Endothelial cell of umbilical vein (primary cell): ENCODE measurements around the gene RAP1GAP2. TPM values are rescaled to one million over a fixed set of nuclear protein-coding genes. Genes with fewer than 3 reads are reported as not detected.

Experiments
- BruUV-seq: library from RNA; stranded (reverse); fragments of 400-500 nt; replicated peaks from 2 replicates; lab custom pipeline; 2021; lab: Mats Ljungman, UMichigan
- CTCF ChIA-PET: fragments of 300-600, 350-600 bp; sonication (Branson Sonifier 250); formaldehyde crosslinking; loops from one replicate; lab custom pipeline; 2021; ENCODE audit warnings: antibody characterized with exemption, inconsistent platforms; lab: Charles Lee
- POLR2A ChIA-PET: fragments of 300-600, 350-600 bp; sonication (Branson Sonifier 250); formaldehyde crosslinking; loops from one replicate; lab custom pipeline; 2021; ENCODE audit warnings: antibody characterized with exemption, inconsistent platforms; lab: Charles Lee
- DNase-seq: peaks from one replicate; pipeline ENCODE4 v3.0.0-alpha.2; 2011; ENCODE audit warnings: low read depth, low spot score
- FAIRE-seq: peaks from 2 replicates; lab custom pipeline; 2011; peaks lifted over from hg19 to GRCh38; lab: Jason Lieb, UNC
- H2AFZ ChIP-seq: 2 replicates; pipeline ENCODE4 v1.6.0; 2012; ENCODE audit warnings: low read depth, low read length, control low read depth, inconsistent platforms
- H3K27ac ChIP-seq: 2 replicates; pipeline ENCODE4 v1.5.1; 2011; ENCODE audit warnings: low read depth, mild to moderate bottlenecking, control low read depth, low read length, moderate library complexity; ENCODE audit not compliant: insufficient read depth
- H3K27me3 ChIP-seq, 2 experiments: 2 replicates each; pipeline versions ENCODE4 v1.6.0 to v1.6.1; 2011; ENCODE audit warnings: low read length in 2 of 2, mixed read lengths in 1 of 2; ENCODE audit not compliant: control insufficient read depth in 2 of 2, insufficient read depth in 2 of 2
- H3K36me3 ChIP-seq, 2 experiments: 2 replicates in 1 of 2; 3 replicates in 1 of 2; pipeline ENCODE4 v1.5.1; 2011; ENCODE audit warnings: low read length in 2 of 2, mild to moderate bottlenecking in 1 of 2, moderate library complexity in 1 of 2; ENCODE audit not compliant: control insufficient read depth in 2 of 2, insufficient read depth in 2 of 2; ENCODE audit errors: extremely low read depth in 1 of 2
- H3K4me1 ChIP-seq: 3 replicates; pipeline ENCODE4 v1.5.1; 2011; ENCODE audit warnings: mild to moderate bottlenecking, low read length; ENCODE audit not compliant: control insufficient read depth, insufficient read depth; ENCODE audit errors: extremely low read depth
- H3K4me2 ChIP-seq: 2 replicates; pipeline ENCODE4 v1.6.1; 2011; ENCODE audit warnings: low read length, control low read depth, mixed read lengths; ENCODE audit not compliant: insufficient read depth
- H3K4me3 ChIP-seq, 3 experiments: fragments of 200-600 bp in 1 of 3; sonication (generic), shearing (Covaris generic) in 1 of 3; replicated peaks in 1 of 3; 2 replicates each; pipeline ENCODE4 v1.5.1; 2011 to 2016; ENCODE audit warnings: control low read depth in 3 of 3, low read length in 3 of 3, mild to moderate bottlenecking in 2 of 3, inconsistent platforms in 1 of 3, low read depth in 1 of 3, moderate library complexity in 1 of 3; ENCODE audit not compliant: insufficient read depth in 1 of 3
- H3K79me2 ChIP-seq: 2 replicates; pipeline ENCODE4 v1.6.0; 2012; ENCODE audit warnings: low read length, inconsistent platforms; ENCODE audit not compliant: control insufficient read depth, insufficient read depth
- H3K9ac ChIP-seq: replicated peaks from 2 replicates; pipeline ENCODE3; 2011; ENCODE audit warnings: low read length, control low read depth; ENCODE audit not compliant: insufficient read depth; ENCODE audit errors: extremely low read depth
- H3K9me1 ChIP-seq: replicated peaks from 3 replicates; pipeline ENCODE4 v1.6.0; 2011; ENCODE audit warnings: mild to moderate bottlenecking, low read length; ENCODE audit not compliant: control insufficient read depth, insufficient read depth; ENCODE audit errors: extremely low read depth
- H3K9me3 ChIP-seq: replicated peaks from 2 replicates; pipeline ENCODE4 v1.5.1; 2012; ENCODE audit warnings: low read length, inconsistent platforms; ENCODE audit not compliant: control insufficient read depth, insufficient read depth
- H4K20me1 ChIP-seq: replicated peaks from 2 replicates; pipeline ENCODE3; 2011; ENCODE audit warnings: mild to moderate bottlenecking, low read length; ENCODE audit not compliant: control insufficient read depth, insufficient read depth; ENCODE audit errors: extremely low read depth
- CTCF ChIP-seq, 2 donors: IDR thresholded peaks; 1 replicate in 1 of 2; 2 replicates in 1 of 2; pipeline ENCODE4 v1.5.1; 2011; ENCODE audit warnings: low read length in 2 of 2, mild to moderate bottlenecking in 2 of 2, moderate library complexity in 2 of 2, control low read depth in 1 of 2, inconsistent platforms in 1 of 2, low read depth in 1 of 2; ENCODE audit not compliant: insufficient read depth in 1 of 2; ENCODE audit errors: extremely low read depth in 1 of 2
- EZH2 ChIP-seq: IDR thresholded peaks from 2 replicates; pipeline ENCODE4 v1.6.1; 2012; ENCODE audit warnings: borderline replicate concordance, low read depth, mild to moderate bottlenecking, moderate library complexity, low read length, inconsistent platforms; ENCODE audit not compliant: severe bottlenecking
- FOS ChIP-seq: IDR thresholded peaks from 2 replicates; pipeline ENCODE4 v1.6.1; 2011; ENCODE audit warnings: mild to moderate bottlenecking, low read length, moderate library complexity, borderline replicate concordance; ENCODE audit not compliant: insufficient read depth
- GATA2 ChIP-seq: IDR thresholded peaks from 2 replicates; pipeline ENCODE4 v1.7.0; 2011; ENCODE audit warnings: low read depth, mild to moderate bottlenecking, moderate library complexity, mixed read lengths, low read length; ENCODE audit not compliant: insufficient read length, insufficient read depth
- JUN ChIP-seq: IDR thresholded peaks from 2 replicates; pipeline ENCODE4 v1.6.1; 2011; ENCODE audit warnings: borderline replicate concordance, low read depth; ENCODE audit not compliant: insufficient read length, insufficient read depth
- MYC ChIP-seq: IDR thresholded peaks from one replicate; pipeline ENCODE4 v1.6.1; 2011; ENCODE audit warnings: mild to moderate bottlenecking, low read depth, low read length
- POLR2A ChIP-seq: IDR thresholded peaks from 2 replicates; pipeline ENCODE4 v1.6.1; 2012; ENCODE audit warnings: low read depth, mild to moderate bottlenecking, control low read depth, low read length
- POLR2AphosphoS5 ChIP-seq: IDR thresholded peaks from 2 replicates; pipeline ENCODE4 v1.6.1; 2012; ENCODE audit warnings: low read depth, mild to moderate bottlenecking, control low read depth, low read length, moderate library complexity; ENCODE audit not compliant: insufficient read depth
- dilution Hi-C: fragments of 300-500 bp; cut with MboI; formaldehyde crosslinking; loops from one replicate; pipeline ENCODE4 v1.15.0; 2019; ENCODE audit warnings: low sequenced_read_pairs; ENCODE audit not compliant: extremely low pct_ligation_motif_present
- intact Hi-C: fragments of 100-400 bp; cut with micrococcal nuclease; formaldehyde crosslinking; loops from one replicate; pipeline ENCODE4 v1.10.0; 2022
- polyA plus RNA-seq, 4 experiments: library from polyadenylated mRNA; depleted of rRNA in 3 of 4; stranded (reverse) in 3 of 4; unstranded in 1 of 4; fragments of >200 nt; gene quantifications; 2 replicates each; pipeline versions ENCODE4 v1.2.1 to v1.2.3, GENCODE V29; 2011 to 2012; ENCODE audit warnings: missing spikeins in 1 of 4
- total RNA-seq: library from RNA; stranded (reverse); gene quantifications from 2 replicates; pipeline ENCODE4 v1.2.3, GENCODE V29; 2021
- TF ChIP-seq, protein P1 (sequence below): IDR thresholded peaks from 2 replicates; pipeline ENCODE4 v1.6.1; 2011; ENCODE audit not compliant: insufficient read depth, insufficient read length

Gene RAP1GAP2
- total and polyA plus RNA-seq, 2 donors (not counting 3 experiments of a cell fraction or from before 2014, with no cell fraction given): 1.4 to 3.6 TPM

- DNase-seq (no peak), FAIRE-seq (no peak)
- no peaks in the 10 kb centered on the region for H3K4me1 ChIP-seq
- intact Hi-C loops (no loop called here), dilution Hi-C loops (no loop called here)
- no peak overlapping the region for H3K4me3 ChIP-seq
- H4K20me1 ChIP-seq: no peaks in the 10 kb centered on the region
- H3K27me3 ChIP-seq: peaks cover 2 to 4% of the 10 kb centered on the region in 2 experiments
- BruUV-seq: no TSS peak
- no peak overlapping the region for H3K4me2 ChIP-seq
- H3K9me1 ChIP-seq: no peaks in the 10 kb centered on the region
- no peak overlapping the region for H2AFZ ChIP-seq
- TF ChIP-seq GATA2: no peak
- no peak for TF ChIP-seq FOS
- TF ChIP-seq EZH2: no peak
- TF ChIP-seq JUN: no peak
- TF ChIP-seq, protein P1, sequence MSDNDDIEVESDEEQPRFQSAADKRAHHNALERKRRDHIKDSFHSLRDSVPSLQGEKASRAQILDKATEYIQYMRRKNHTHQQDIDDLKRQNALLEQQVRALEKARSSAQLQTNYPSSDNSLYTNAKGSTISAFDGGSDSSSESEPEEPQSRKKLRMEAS: no peak
- TF ChIP-seq POLR2AphosphoS5: no peak
- TF ChIP-seq CTCF (IDR thresholded peaks at IDR 0.05; ENCODE audit: extremely low read depth in 1 of 2, insufficient read depth in 1 of 2, low read depth in 1 of 2, low read length in 2 of 2): no peak
- TF ChIP-seq MYC: no peak
- TF ChIP-seq POLR2A: no peak
- ChIA-PET CTCF (no interaction called here), POLR2A (no interaction called here)
- no peak overlapping the region for H3K27ac ChIP-seq
- no peaks in the 10 kb centered on the region for H3K9me3 ChIP-seq
- no peak overlapping the region for H3K9ac ChIP-seq
- H3K36me3 ChIP-seq: no peaks in the 10 kb centered on the region
- H3K79me2 ChIP-seq: no peaks in the 10 kb centered on the region
These were observed 149.9 kb downstream of the RAP1GAP2 start for GRCh38 chr17:2946144-2946543.
